Lung (tissue), 12 donors: Measurements from ENCODE around the gene TMEM40. TPM values are rescaled to one million over a fixed set of nuclear protein-coding genes. Genes with fewer than 3 reads are reported as not detected.

Experiments
- ATAC-seq: fragments of 200-7000 bp; cut with Tn5 transposase; one replicate; pipeline ENCODE4 v1.9.1; 2020; ENCODE audit warnings: moderate number of reproducible peaks; ENCODE audit not compliant: insufficient read depth, low FRiP score
- DNase-seq, 3 donors: peaks; one replicate each; pipeline ENCODE4 v3.0.0-alpha.2; 2013 to 2017
- H3K27ac ChIP-seq, 2 donors: one replicate each; pipeline ENCODE4 v1.5.1; 2013; ENCODE audit warnings: mild to moderate bottlenecking in 2 of 2, moderate library complexity in 2 of 2, control low read depth in 1 of 2, inconsistent platforms in 1 of 2, low read depth in 1 of 2, low read length in 1 of 2
- H3K27me3 ChIP-seq, 3 donors: one replicate each; pipeline ENCODE4 v1.5.1; 2013; ENCODE audit warnings: low read length in 2 of 3; ENCODE audit not compliant: control insufficient read depth in 3 of 3, insufficient read depth in 3 of 3
- H3K36me3 ChIP-seq, 4 donors: one replicate each; pipeline ENCODE4 v1.5.1; 2013; ENCODE audit warnings: low read length in 4 of 4, mild to moderate bottlenecking in 1 of 4, moderate library complexity in 1 of 4; ENCODE audit not compliant: control insufficient read depth in 4 of 4, insufficient read depth in 4 of 4
- H3K4me1 ChIP-seq, 5 donors: one replicate each; pipeline ENCODE4 v1.5.1; 2013; ENCODE audit warnings: low read length in 5 of 5, mild to moderate bottlenecking in 2 of 5, moderate library complexity in 1 of 5; ENCODE audit not compliant: control insufficient read depth in 5 of 5, insufficient read depth in 5 of 5
- H3K4me3 ChIP-seq: one replicate; pipeline ENCODE4 v1.5.1; 2013; ENCODE audit warnings: mild to moderate bottlenecking, control low read depth, moderate library complexity
- H3K9ac ChIP-seq, 2 donors: one replicate each; pipeline ENCODE4 v1.5.1; 2013; ENCODE audit warnings: low read length in 2 of 2, control low read depth in 1 of 2; ENCODE audit not compliant: insufficient read depth in 1 of 2
- H3K9me3 ChIP-seq, 4 donors: one replicate each; pipeline ENCODE4 v1.5.1; 2013; ENCODE audit warnings: low read length in 3 of 4, mild to moderate bottlenecking in 1 of 4, moderate library complexity in 1 of 4; ENCODE audit not compliant: control insufficient read depth in 4 of 4, insufficient read depth in 3 of 4
- CTCF ChIP-seq: IDR thresholded peaks from 2 replicates; pipeline ENCODE4 v1.5.1; 2012; ENCODE audit warnings: mild to moderate bottlenecking; ENCODE audit errors: control extremely low read depth, extremely low read depth
- WGBS, 2 donors: extraction: QIAGEN DNeasy Blood & Tissue Kit; methylation state at CpG; one replicate each; pipeline ENCODE4 v1.1.7; 2013; 5-methylcytosine and 5-hydroxymethylcytosine counted together
- polyA plus RNA-seq, 2 donors: library from polyadenylated mRNA; stranded (reverse); fragments of 200-250 nt; gene quantifications; one replicate each; pipeline ENCODE4 v1.2.1, GENCODE V29; 2013
- total RNA-seq, 2 donors: library from RNA; depleted of rRNA in 1 of 2; stranded (reverse); fragments of >200 nt in 1 of 2; gene quantifications; one replicate each; pipeline ENCODE4 v1.2.1, GENCODE V29; 2014 to 2021
- donor health status: control.
- donor health status: control.
- donor health status: Bipolar disorder and iron deficiency.
- donor health status: healthy.
- donor health status: DM: yes; HTN: yes; CAD: no.

The TMEM40 gene
- total and polyA plus RNA-seq, 4 donors, result 2.0 to 6.0 (median 4.0) TPM

GRCh38 chr3:12774619-12775018, 15.6 kb upstream of the TMEM40 start:
- no peaks in the 10 kb centered on the region for H3K4me1 ChIP-seq
- no peak overlapping the region for H3K9ac ChIP-seq
- H3K9me3 ChIP-seq, result no peaks in the 10 kb centered on the region
- DNase-seq, result no peak
- no peak overlapping the region for H3K4me3 ChIP-seq
- H3K27ac ChIP-seq, result no peak overlapping the region
- no peaks in the 10 kb centered on the region for H3K27me3 ChIP-seq
- no peak for ATAC-seq
- no peak for TF ChIP-seq CTCF
- WGBS, 2 donors, result 78 to 81% methylated on average over 4 of the region's 4 CpGs
- no peaks in the 10 kb centered on the region for H3K36me3 ChIP-seq

GRCh38 chr3:12773710-12774086, 14.6 kb upstream of the TMEM40 start:
- Histone ChIP-seq H3K4me3 (no peak overlapping the region), H3K27ac (no peak overlapping the region), H3K9ac (no peak overlapping the region), H3K36me3 (no peaks in the 10 kb centered on the region), H3K4me1 (peaks cover 0 to 2% (median 0%) of the 10 kb centered on the region in 5 donors), H3K27me3 (no peaks in the 10 kb centered on the region), H3K9me3 (no peaks in the 10 kb centered on the region)
- TF ChIP-seq CTCF, result no peak
- WGBS, 2 donors, result 100% methylated on average over 1 of the region's 1 CpG
- no peak for DNase-seq
- ATAC-seq, result no peak

- Histone ChIP-seq H3K36me3 (no peaks in the 10 kb centered on the region), H3K27me3 (no peaks in the 10 kb centered on the region), H3K4me1 (peaks cover 0 to 2% (median 0%) of the 10 kb centered on the region in 5 donors), H3K27ac (no peak overlapping the region), H3K4me3 (no peak overlapping the region), H3K9me3 (no peaks in the 10 kb centered on the region), H3K9ac (no peak overlapping the region)
- DNase-seq (no peak), ATAC-seq (no peak)
- no peak for TF ChIP-seq CTCF
- WGBS, 2 donors, result 49 to 52% methylated on average over 2 of the region's 2 CpGs
Observed at GRCh38 chr3:12773030-12773709, 14.1 kb upstream of the TMEM40 start.

- no peak for ATAC-seq
- Histone ChIP-seq H3K27ac (no peak overlapping the region), H3K27me3 (no peaks in the 10 kb centered on the region), H3K9ac (no peak overlapping the region), H3K4me1 (peaks cover 0 to 2% (median 0%) of the 10 kb centered on the region in 5 donors), H3K4me3 (no peak overlapping the region), H3K36me3 (no peaks in the 10 kb centered on the region), H3K9me3 (no peaks in the 10 kb centered on the region)
- no peak for DNase-seq
- TF ChIP-seq CTCF, result no peak
- WGBS, 2 donors, result 61 to 81% methylated on average over 5 of the region's 5 CpGs
Observed at GRCh38 chr3:12772462-12772861, 13.4 kb upstream of the TMEM40 start.
